ENCODE results near the gene NRN1. TPM values are rescaled to one million over a fixed set of nuclear protein-coding genes. Genes with fewer than 3 reads are reported as not detected.

Gene NRN1
- total RNA-seq, 1 donor from 2014 or later = 0.82 TPM

DNA sequence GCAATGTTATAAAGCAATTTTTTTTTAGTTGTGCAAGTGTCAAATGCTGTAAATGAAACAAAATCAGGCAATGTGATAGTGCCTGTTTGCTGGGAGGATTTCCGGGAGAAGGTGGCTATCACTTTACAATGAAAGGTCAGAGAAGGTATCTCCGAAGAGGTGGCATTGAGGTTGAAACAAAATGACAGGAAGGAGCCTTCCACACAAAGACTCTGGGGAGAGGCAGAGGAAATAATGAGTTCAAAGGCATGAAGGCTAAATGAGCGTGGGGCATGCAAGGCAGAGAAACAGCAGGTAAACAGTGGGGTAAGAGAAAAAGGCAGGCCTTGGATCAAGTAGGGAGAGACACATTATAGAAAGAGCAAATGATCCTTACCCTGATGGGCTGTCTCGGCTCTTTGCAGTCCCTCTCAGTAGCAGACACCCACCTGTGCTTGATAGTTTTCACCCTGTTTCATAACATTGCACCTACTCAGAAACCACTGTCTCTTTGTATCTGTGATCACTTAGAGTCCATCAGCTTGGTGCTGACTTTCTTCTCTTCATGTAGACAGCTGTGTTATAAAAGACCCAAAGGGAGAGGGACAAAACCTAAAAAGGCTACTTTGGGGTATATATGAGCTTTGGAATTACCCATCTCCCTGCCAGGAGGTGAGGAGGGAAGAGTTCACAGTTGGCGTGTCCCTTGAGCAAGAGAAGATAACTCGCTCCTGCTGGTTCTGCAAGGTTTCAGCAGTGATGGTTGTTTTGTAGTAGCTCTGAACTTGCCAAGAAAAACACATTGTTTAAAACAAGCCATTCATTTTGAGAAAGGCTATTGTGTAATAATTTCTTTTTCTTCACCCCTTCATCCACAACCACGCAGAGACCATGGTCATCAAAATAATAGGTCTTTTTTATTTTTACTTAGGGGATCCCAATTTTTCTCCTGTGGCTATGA lies 22.3 kb downstream of the NRN1 start:
- H3K27me3 Mint-ChIP-seq (ENCODE audit: low read depth, unreplicated experiment) = peaks cover 38% of the 10 kb centered on the region
- peaks cover 13% of the 10 kb centered on the region for H3K4me1 Mint-ChIP-seq (ENCODE audit: low read depth, unreplicated experiment)
- H3K4me3 Mint-ChIP-seq (ENCODE audit: unreplicated experiment) = no peak overlapping the region
- DNase-seq (ENCODE audit: low read depth) = no peak
- Histone ChIP-seq H3K79me2 (ENCODE audit: insufficient read depth, low read length) (no peaks in the 10 kb centered on the region), H4K20me1 (ENCODE audit: insufficient read depth, low read length) (no peaks in the 10 kb centered on the region), H3K36me3 (ENCODE audit: insufficient read depth, low read length) (no peaks in the 10 kb centered on the region), H3K9ac (ENCODE audit: low read length) (no peak overlapping the region), H3K4me2 (ENCODE audit: low read length) (no peak overlapping the region), H2AFZ (ENCODE audit: low read depth, low read length) (no peak overlapping the region), H3K27me3 (ENCODE audit: insufficient read depth, low read length) (no peaks in the 10 kb centered on the region), H3K27ac (ENCODE audit: low read depth, low read length) (no peak overlapping the region), H3K9me3 (ENCODE audit: insufficient read depth, low read depth, low read length) (peaks cover 2% of the 10 kb centered on the region), H3K4me3 (ENCODE audit: insufficient read depth, low read depth, low read length) (no peak overlapping the region), H3K4me1 (ENCODE audit: insufficient read depth, low read length) (no peaks in the 10 kb centered on the region)
- no peak for TF ChIP-seq EZH2 (IDR thresholded peaks at IDR 0.05; ENCODE audit: insufficient read depth, low read length)
- TF ChIP-seq, protein P1, sequence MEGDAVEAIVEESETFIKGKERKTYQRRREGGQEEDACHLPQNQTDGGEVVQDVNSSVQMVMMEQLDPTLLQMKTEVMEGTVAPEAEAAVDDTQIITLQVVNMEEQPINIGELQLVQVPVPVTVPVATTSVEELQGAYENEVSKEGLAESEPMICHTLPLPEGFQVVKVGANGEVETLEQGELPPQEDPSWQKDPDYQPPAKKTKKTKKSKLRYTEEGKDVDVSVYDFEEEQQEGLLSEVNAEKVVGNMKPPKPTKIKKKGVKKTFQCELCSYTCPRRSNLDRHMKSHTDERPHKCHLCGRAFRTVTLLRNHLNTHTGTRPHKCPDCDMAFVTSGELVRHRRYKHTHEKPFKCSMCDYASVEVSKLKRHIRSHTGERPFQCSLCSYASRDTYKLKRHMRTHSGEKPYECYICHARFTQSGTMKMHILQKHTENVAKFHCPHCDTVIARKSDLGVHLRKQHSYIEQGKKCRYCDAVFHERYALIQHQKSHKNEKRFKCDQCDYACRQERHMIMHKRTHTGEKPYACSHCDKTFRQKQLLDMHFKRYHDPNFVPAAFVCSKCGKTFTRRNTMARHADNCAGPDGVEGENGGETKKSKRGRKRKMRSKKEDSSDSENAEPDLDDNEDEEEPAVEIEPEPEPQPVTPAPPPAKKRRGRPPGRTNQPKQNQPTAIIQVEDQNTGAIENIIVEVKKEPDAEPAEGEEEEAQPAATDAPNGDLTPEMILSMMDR (IDR thresholded peaks at IDR 0.05; ENCODE audit: insufficient read depth, low read depth, low read length) = no peak
- no peaks in the 10 kb centered on the region for H3K36me3 Mint-ChIP-seq (ENCODE audit: low read depth, unreplicated experiment)
- no peak overlapping the region for H3K27ac Mint-ChIP-seq (ENCODE audit: unreplicated experiment)
- no peak for FAIRE-seq
- H3K9me3 Mint-ChIP-seq (ENCODE audit: unreplicated experiment) = peaks cover 3% of the 10 kb centered on the region

DNA sequence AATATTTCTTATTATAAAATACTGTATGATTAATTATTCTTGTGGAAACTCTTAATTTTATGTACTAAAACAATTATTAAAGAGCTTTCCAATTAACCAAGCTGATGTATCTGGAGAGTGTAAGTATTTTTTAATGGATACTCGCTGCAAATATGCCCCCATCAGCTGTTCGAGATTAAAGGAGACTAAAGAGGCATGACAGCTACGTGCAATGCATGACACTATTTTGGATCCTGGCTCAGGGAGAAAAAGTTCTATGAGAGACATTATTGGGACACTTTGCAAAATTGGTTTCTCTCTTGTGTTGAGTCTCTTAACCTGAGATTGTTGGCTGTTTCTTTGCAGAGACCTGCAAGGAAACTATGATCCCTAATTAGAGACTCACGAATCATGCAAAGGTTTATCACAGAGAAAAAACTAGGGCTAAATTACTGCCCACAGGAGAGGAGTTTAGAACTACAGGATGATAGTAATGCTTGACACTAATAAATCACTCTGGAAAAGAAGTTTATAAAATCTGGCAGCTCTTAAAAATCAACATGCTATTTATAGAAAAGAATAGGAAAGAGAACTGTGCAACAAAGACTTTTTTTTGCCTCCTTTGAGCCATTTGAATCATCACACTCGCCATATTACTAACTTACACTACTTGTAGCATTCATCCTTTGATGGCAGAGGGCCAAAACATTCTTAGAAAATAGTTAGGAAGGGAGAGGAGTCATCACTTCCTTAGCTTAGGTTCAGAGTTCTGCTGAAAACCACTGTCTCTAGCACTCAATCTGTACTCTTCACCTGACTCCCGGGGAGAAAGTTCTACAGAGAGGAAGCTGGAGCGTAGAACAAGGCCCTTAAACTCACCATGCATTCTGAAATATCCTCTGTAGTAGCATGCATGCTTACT lies 25.3 kb downstream of the NRN1 start:
- peak; percentile 87 for DNase-seq (ENCODE audit: low read depth)
- peak; percentile 96 for FAIRE-seq
- Histone ChIP-seq H2AFZ (ENCODE audit: low read depth, low read length) (no peak overlapping the region), H3K9ac (ENCODE audit: low read length) (no peak overlapping the region), H3K9me3 (ENCODE audit: insufficient read depth, low read depth, low read length) (no peaks in the 10 kb centered on the region), H3K79me2 (ENCODE audit: insufficient read depth, low read length) (no peaks in the 10 kb centered on the region), H3K4me3 (ENCODE audit: insufficient read depth, low read depth, low read length) (no peak overlapping the region), H3K4me2 (ENCODE audit: low read length) (no peak overlapping the region), H3K36me3 (ENCODE audit: insufficient read depth, low read length) (no peaks in the 10 kb centered on the region), H3K4me1 (ENCODE audit: insufficient read depth, low read length) (no peaks in the 10 kb centered on the region), H4K20me1 (ENCODE audit: insufficient read depth, low read length) (no peaks in the 10 kb centered on the region), H3K27me3 (ENCODE audit: insufficient read depth, low read length) (no peaks in the 10 kb centered on the region), H3K27ac (ENCODE audit: low read depth, low read length) (no peak overlapping the region)
- Mint-ChIP-seq H3K36me3 (ENCODE audit: low read depth, unreplicated experiment) (no peaks in the 10 kb centered on the region), H3K27ac (ENCODE audit: unreplicated experiment) (no peak overlapping the region), H3K9me3 (ENCODE audit: unreplicated experiment) (peaks cover 3% of the 10 kb centered on the region), H3K4me3 (ENCODE audit: unreplicated experiment) (no peak overlapping the region), H3K4me1 (ENCODE audit: low read depth, unreplicated experiment) (peaks cover 7% of the 10 kb centered on the region), H3K27me3 (ENCODE audit: low read depth, unreplicated experiment) (peaks cover 22% of the 10 kb centered on the region)
- no peak for TF ChIP-seq EZH2 (IDR thresholded peaks at IDR 0.05; ENCODE audit: insufficient read depth, low read length)
- TF ChIP-seq, protein P1 (IDR thresholded peaks at IDR 0.05; ENCODE audit: insufficient read depth, low read depth, low read length) = no peak
